HG03558 (cell line): ENCODE data around the gene EEF1AKMT3.

ENCODE experiments used
- ATAC-seq: cut with Tn5 transposase; IDR thresholded peaks from one replicate; pipeline ENCODE4 v1.9.1; 2021; ENCODE audit warnings: moderate number of reproducible peaks; ENCODE audit not compliant: unreplicated experiment; ENCODE audit errors: extremely low read depth

EEF1AKMT3 gene

GRCh38 chr12:57772429-57773322, at the start of gene EEF1AKMT3:
EEF1AKMT3 (plus strand) TSS chr12:57772614; CDS start chr12:57772725, 111 bp downstream.
- peak; percentile 4 for ATAC-seq

GRCh38 chr12:57722716-57723629, 49.4 kb upstream of the EEF1AKMT3 start:
- ATAC-seq, result no peak

- ATAC-seq, result no peak
Measured at GRCh38 chr12:57723630-57723962, 48.8 kb upstream of the EEF1AKMT3 start.

GRCh38 chr12:57724003-57724935, 48.1 kb upstream of the EEF1AKMT3 start:
- no peak for ATAC-seq

- no peak for ATAC-seq
Measured at GRCh38 chr12:57724936-57725740, 47.3 kb upstream of the EEF1AKMT3 start.

- no peak for ATAC-seq
Measured at GRCh38 chr12:57725851-57726150, 46.6 kb upstream of the EEF1AKMT3 start.

GRCh38 chr12:57726151-57726883, 46.1 kb upstream of the EEF1AKMT3 start:
- ATAC-seq, result no peak

GRCh38 chr12:57726884-57727757, 45.3 kb upstream of the EEF1AKMT3 start:
- ATAC-seq, result no peak

GRCh38 chr12:57727758-57728395, 44.5 kb upstream of the EEF1AKMT3 start:
- no peak for ATAC-seq

- no peak for ATAC-seq
Measured at GRCh38 chr12:57729321-57729844, 43.0 kb upstream of the EEF1AKMT3 start.

GRCh38 chr12:57730336-57731067, 41.9 kb upstream of the EEF1AKMT3 start:
- ATAC-seq, result no peak

GRCh38 chr12:57731411-57732080, 40.9 kb upstream of the EEF1AKMT3 start:
- ATAC-seq, result no peak

GRCh38 chr12:57732270-57732669, 40.1 kb upstream of the EEF1AKMT3 start:
- ATAC-seq, result no peak

GRCh38 chr12:57732726-57733593, 39.5 kb upstream of the EEF1AKMT3 start:
- ATAC-seq, result no peak

GRCh38 chr12:57733928-57734327, 38.5 kb upstream of the EEF1AKMT3 start:
- ATAC-seq, result no peak
